ENCODE measurements around the gene DOLPP1. TPM values are rescaled to one million over a fixed set of nuclear protein-coding genes. Genes with fewer than 3 reads are reported as not detected.
A peak's percentile ranks its signal among the peaks of the same experiment; 100 is the strongest.

Gene DOLPP1
- polyA plus RNA-seq, 3 donors, result 5.4 to 6.6 (median 5.9) TPM

GRCh38 chr9:129071526-129072126 is 9.3 kb upstream of the DOLPP1 start:
- Mint-ChIP-seq H3K4me3 (no peak overlapping the region), H3K27me3 (ENCODE audit: low read depth in 3 of 3) (peaks cover 0 to 2% (median 0%) of the 10 kb centered on the region in 3 donors), H3K9me3 (no peaks in the 10 kb centered on the region), H3K36me3 (peaks cover 14 to 37% of the 10 kb centered on the region in 2 donors), H3K4me1 (peaks cover 21% of the 10 kb centered on the region), H3K27ac (peak overlapping the region in 1 of 7 donors; percentile 35)
- 71% methylated on average over 4 of the region's 10 CpGs for WGBS (ENCODE audit: insufficient coverage)
- no peak overlapping the region for H2AFZ ChIP-seq (ENCODE audit: insufficient read depth, low read depth, low read length, poor library complexity, severe bottlenecking)
- H4K20me1 ChIP-seq (ENCODE audit: insufficient read depth, low read length), result no peaks in the 10 kb centered on the region
- intact Hi-C loops (cut with micrococcal nuclease), result no loop called here
- no peak overlapping the region for H3K4me2 ChIP-seq (replicated peaks; ENCODE audit: extremely low read depth, low read length, poor library complexity, severe bottlenecking)
- H3K36me3 ChIP-seq (replicated peaks in 1 of 2; ENCODE audit: control insufficient read depth in 1 of 2, insufficient read depth in 2 of 2, low read length in 2 of 2), result peaks cover 20 to 26% of the 10 kb centered on the region in 2 donors
- no peaks in the 10 kb centered on the region for H3K9me3 ChIP-seq (replicated peaks in 1 of 2; ENCODE audit: control insufficient read depth in 1 of 2, insufficient read depth in 1 of 2, low read length in 2 of 2)
- H3K4me3 ChIP-seq (replicated peaks in 1 of 3; ENCODE audit: low read depth in 2 of 3, low read length in 3 of 3), result no peak overlapping the region
- H3K9ac ChIP-seq (ENCODE audit: insufficient read depth, low read length, poor library complexity, severe bottlenecking), result no peak overlapping the region
- H3K27me3 ChIP-seq (ENCODE audit: control insufficient read depth in 2 of 2, insufficient read depth in 2 of 2, low read length in 2 of 2), result no peaks in the 10 kb centered on the region
- TF ChIP-seq CTCF (IDR thresholded peaks at IDR 0.05), result no peak
- no peak for DNase-seq
- H3K27ac ChIP-seq (ENCODE audit: low read depth in 1 of 2, low read length in 2 of 2), result no peak overlapping the region
- H3K4me1 ChIP-seq (ENCODE audit: control insufficient read depth in 1 of 2, insufficient read depth in 2 of 2, low read length in 2 of 2), result peaks cover 18 to 20% of the 10 kb centered on the region in 2 donors
- no peaks in the 10 kb centered on the region for H3K79me2 ChIP-seq (ENCODE audit: insufficient read depth, low read length)

GRCh38 chr9:129072171-129072570 is 8.7 kb upstream of the DOLPP1 start:
- no peak overlapping the region for H3K4me3 Mint-ChIP-seq
- no peak for TF ChIP-seq CTCF (IDR thresholded peaks at IDR 0.05)
- H3K27me3 Mint-ChIP-seq (ENCODE audit: low read depth in 3 of 3), result peaks cover 0 to 2% (median 0%) of the 10 kb centered on the region in 3 donors
- Histone ChIP-seq H3K27me3 (ENCODE audit: control insufficient read depth in 2 of 2, insufficient read depth in 2 of 2, low read length in 2 of 2) (no peaks in the 10 kb centered on the region), H3K79me2 (ENCODE audit: insufficient read depth, low read length) (no peaks in the 10 kb centered on the region), H3K36me3 (replicated peaks in 1 of 2; ENCODE audit: control insufficient read depth in 1 of 2, insufficient read depth in 2 of 2, low read length in 2 of 2) (peaks cover 19 to 24% of the 10 kb centered on the region in 2 donors), H3K9me3 (replicated peaks in 1 of 2; ENCODE audit: control insufficient read depth in 1 of 2, insufficient read depth in 1 of 2, low read length in 2 of 2) (no peaks in the 10 kb centered on the region), H2AFZ (ENCODE audit: insufficient read depth, low read depth, low read length, poor library complexity, severe bottlenecking) (no peak overlapping the region), H3K4me3 (replicated peaks in 1 of 3; ENCODE audit: low read depth in 2 of 3, low read length in 3 of 3) (no peak overlapping the region), H3K27ac (ENCODE audit: low read depth in 1 of 2, low read length in 2 of 2) (no peak overlapping the region), H3K4me1 (ENCODE audit: control insufficient read depth in 1 of 2, insufficient read depth in 2 of 2, low read length in 2 of 2) (peaks cover 18 to 20% of the 10 kb centered on the region in 2 donors), H4K20me1 (ENCODE audit: insufficient read depth, low read length) (no peaks in the 10 kb centered on the region), H3K4me2 (replicated peaks; ENCODE audit: extremely low read depth, low read length, poor library complexity, severe bottlenecking) (no peak overlapping the region), H3K9ac (ENCODE audit: insufficient read depth, low read length, poor library complexity, severe bottlenecking) (no peak overlapping the region)
- intact Hi-C loops (cut with micrococcal nuclease), result no loop called here
- 84% methylated on average over 6 of the region's 9 CpGs for WGBS (ENCODE audit: insufficient coverage)
- no peak overlapping the region for H3K27ac Mint-ChIP-seq
- no peak for DNase-seq
- peaks cover 11 to 34% of the 10 kb centered on the region in 2 donors for H3K36me3 Mint-ChIP-seq
- no peaks in the 10 kb centered on the region for H3K9me3 Mint-ChIP-seq
- H3K4me1 Mint-ChIP-seq, result peaks cover 21% of the 10 kb centered on the region
